HG02642 (cell line): ENCODE measurements around the gene SHISA8.

ENCODE experiments used
- ATAC-seq: cut with Tn5 transposase; IDR thresholded peaks from one replicate; pipeline ENCODE4 v1.9.1; 2021; ENCODE audit warnings: mild to moderate bottlenecking; ENCODE audit not compliant: unreplicated experiment, poor library complexity

Gene SHISA8

GRCh38 chr22:41868556-41868955 is 46.3 kb downstream of the SHISA8 start:
- ATAC-seq = no peak

DNA sequence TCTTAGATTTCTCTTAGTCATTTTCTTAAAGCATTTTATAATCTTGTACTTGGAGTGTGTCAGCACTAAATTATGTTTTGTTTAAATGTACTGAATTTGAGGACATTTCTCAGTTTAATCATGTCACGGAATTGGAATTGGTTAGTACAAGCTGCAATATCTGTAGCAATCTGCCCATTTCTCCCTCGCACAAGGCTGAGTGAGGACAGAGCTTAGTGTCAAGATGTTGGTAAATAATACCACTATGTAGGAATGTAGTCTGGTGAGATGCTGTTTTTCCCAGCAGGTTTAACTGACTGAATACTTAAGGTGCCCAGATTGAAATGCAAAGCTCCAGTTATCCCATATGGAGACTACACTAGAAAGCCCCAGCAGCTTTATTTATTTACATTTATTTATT is 51.4 kb downstream of the SHISA8 start:
- ATAC-seq = no peak

- ATAC-seq = peak; percentile 57
Observed at GRCh38 chr22:41862530-41863266, 52.2 kb downstream of the SHISA8 start.

DNA sequence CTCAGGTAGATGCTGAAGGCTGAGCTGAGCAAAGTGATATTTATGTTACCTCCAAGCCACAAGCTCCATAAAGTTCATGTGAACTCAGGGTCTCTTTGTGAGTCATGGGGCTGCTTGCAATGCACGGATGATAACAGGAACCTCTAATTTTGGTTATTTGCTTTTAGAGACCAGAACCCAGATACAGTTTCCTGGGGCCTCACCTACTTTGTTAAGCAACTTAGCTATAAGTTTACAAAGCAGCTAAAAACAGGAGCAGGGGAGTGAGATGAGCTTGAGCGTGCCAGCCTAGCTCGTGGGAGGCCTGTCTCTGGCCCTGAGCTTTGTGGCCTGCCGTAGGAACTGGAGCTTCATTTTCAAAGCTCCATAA is 52.7 kb downstream of the SHISA8 start:
- peak; percentile 59 for ATAC-seq
